Measurements from ENCODE around the gene ABI2. TPM values are rescaled to one million over a fixed set of nuclear protein-coding genes. Genes with fewer than 3 reads are reported as not detected.

The ABI2 gene
- total RNA-seq, 1 donor from 2014 or later: 27.0 TPM

- intact Hi-C loops (cut with micrococcal nuclease): no loop called here
Measured at GRCh38 chr2:203470371-203470770, 142.2 kb downstream of the ABI2 start.

- intact Hi-C loops (cut with micrococcal nuclease): no loop called here
Measured at GRCh38 chr2:203471323-203471722, 143.1 kb downstream of the ABI2 start.

- intact Hi-C loops (cut with micrococcal nuclease): no loop called here
Measured at GRCh38 chr2:203476881-203477280, 148.7 kb downstream of the ABI2 start.

- intact Hi-C loops (cut with micrococcal nuclease): loop anchor here (5.0 to 10.0 kb wide), 2 partner anchors 224 to 697 kb away; partner anchors contain the start of gene CD28
Measured at GRCh38 chr2:203480623-203481022, 152.4 kb downstream of the ABI2 start.

GRCh38 chr2:203484266-203485112, 156.3 kb downstream of the ABI2 start:
- intact Hi-C loops (cut with micrococcal nuclease): loop anchor here (1.0 to 10.0 kb wide), 4 partner anchors 220 to 693 kb away; partner anchors contain the start of gene CD28

GRCh38 chr2:203489531-203489930, 161.3 kb downstream of the ABI2 start:
- intact Hi-C loops (cut with micrococcal nuclease): loop anchor here (10.0 kb wide), 1 partner anchor 215 kb away; the partner anchor contains the start of gene CD28

GRCh38 chr2:203490391-203490790, 162.2 kb downstream of the ABI2 start:
- intact Hi-C loops (cut with micrococcal nuclease): no loop called here

- intact Hi-C loops (cut with micrococcal nuclease): no loop called here
Measured at GRCh38 chr2:203492965-203493364, 164.8 kb downstream of the ABI2 start.

Other genes with a start within 250 kb of the ABI2 start
- gene CYP20A1, start 89.4 kb upstream of the ABI2 start, total RNA-seq: 23.7 and 25.1 TPM in 2 replicates
- 1.6 and 2.0 TPM in 2 replicates for gene RAPH1, start 206.9 kb downstream of the ABI2 start, total RNA-seq

All from T-helper 2 cell treated with Interferon-gamma antibody and Interleukin-4, amounts not matched to agents 100 ng/mL and 5 ng/mL, for 36 hours (primary cell).